GM18505 (cell line): Measurements from ENCODE around the gene POLH.
"Not testable (repeated sequence)": the region's sequence is repeated elsewhere in the genome, so short reads cannot be mapped to it uniquely, and the experiment has no call there.

Source experiments
- ATAC-seq: cut with Tn5 transposase; IDR thresholded peaks from one replicate; pipeline ENCODE4 v1.9.1; 2021; ENCODE audit not compliant: unreplicated experiment
- POLR2A ChIP-seq: IDR thresholded peaks from 4 replicates; pipeline ENCODE4 v1.6.1; 2011; ENCODE audit warnings: borderline replicate concordance; ENCODE audit not compliant: insufficient read depth, insufficient read length; ENCODE audit errors: extremely low read depth

Gene POLH

DNA sequence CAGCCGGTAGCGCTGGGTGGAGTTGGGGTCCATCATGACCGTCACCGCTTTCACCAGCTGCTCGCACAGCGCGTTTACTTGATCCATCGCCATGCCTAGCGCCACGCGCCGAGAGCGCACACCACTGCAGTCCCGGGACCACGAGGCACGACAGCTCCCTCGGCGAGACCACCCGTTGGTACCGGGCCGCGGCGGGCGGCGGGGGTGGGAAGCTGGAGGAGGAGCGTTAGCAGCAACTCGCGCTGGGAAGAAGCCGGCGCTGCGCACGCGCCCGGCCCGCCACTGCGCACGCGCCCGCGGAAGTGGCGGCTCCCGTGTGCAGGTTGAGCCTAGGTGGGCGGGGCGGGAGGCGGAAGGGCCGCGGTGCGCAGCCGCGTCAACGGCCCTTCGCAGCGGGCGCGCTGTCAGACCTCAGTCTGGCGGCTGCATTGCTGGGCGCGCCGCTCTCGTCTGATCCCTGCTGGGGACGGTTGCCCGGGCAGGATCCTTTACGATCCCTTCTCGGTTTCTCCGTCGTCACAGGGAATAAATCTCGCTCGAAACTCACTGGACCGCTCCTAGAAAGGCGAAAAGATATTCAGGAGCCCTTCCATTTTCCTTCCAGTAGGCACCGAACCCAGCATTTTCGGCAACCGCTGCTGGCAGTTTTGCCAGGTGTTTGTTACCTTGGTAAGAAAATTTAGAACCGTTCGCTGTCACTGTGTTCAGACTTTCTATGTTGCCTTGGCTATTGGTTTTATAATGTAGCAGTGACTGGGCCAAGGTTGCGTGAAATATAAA, at the start of gene POLH, which contains the start of gene XPO5:
TSS of gene POLH (plus strand) at position 414 of the 780 bp plus-strand sequence. CDS start 6,135 bp downstream, outside the sequence.
TSS of gene XPO5 (minus strand) at position 267 of the 780 bp plus-strand sequence. CDS start at position 93, 174 bp downstream.
- peak; percentile 88 for ATAC-seq
- peak; percentile 99 for TF ChIP-seq POLR2A

DNA sequence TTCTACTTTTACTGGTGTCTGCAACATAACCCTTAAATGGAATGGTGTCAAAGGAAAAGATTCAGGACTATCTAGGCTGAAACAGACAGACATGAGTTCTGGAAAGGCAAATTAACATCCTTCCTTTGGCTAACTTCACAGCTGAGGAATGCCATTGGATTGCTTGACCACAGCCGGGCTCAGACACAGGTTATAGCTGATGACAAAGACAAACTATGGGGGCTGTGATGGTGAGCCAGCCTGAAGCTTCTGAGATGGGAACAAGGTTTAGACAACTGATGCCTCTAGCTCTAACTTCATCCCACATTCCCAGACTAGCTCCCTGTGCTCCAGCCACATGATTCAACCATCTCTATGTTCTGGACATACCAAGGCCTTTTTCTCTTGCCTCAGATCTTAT, 43.8 kb upstream of the POLH start:
- no peak for TF ChIP-seq POLR2A
- no peak for ATAC-seq

DNA sequence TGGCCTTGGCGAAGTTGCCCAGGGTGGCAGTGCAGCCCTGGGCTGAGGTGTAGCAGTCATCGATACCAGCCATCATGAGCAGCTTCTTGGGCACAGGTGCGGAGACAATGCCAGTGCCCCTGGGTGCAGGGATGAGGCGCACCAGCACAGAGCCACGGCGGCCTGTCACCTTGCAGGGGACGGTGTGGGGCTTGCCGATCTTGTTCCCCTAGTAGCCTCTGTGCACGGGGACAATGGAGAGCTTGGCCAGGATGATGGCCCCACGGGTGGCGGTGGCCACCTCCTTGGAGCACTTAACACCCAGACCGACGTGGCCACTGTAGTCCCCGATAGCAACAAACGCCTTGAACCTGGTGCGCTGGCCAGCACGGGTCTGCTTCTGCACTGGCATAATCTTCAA, 37.0 kb upstream of the POLH start:
- not testable (repeated sequence) for ATAC-seq

DNA sequence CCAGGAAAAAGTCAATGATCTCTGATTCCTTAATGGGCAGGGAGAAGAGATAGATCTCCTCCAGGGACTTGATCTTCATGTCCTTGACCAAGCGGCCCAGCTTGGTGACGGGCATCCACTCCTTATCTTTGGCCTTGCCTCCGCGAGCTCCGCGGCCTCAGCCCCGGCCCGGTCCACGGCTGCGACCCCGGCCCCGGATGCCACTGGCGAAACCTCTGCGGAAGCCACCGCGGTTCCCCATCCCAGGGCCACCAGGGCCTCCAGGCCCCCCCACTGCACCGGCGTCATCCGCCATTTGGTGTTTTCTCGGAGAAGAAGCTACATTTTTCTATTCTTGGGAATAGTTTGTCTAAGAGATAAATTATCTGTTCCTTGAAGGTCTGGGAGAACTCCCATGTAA, 36.6 kb upstream of the POLH start:
- ATAC-seq, result not testable (repeated sequence)

DNA sequence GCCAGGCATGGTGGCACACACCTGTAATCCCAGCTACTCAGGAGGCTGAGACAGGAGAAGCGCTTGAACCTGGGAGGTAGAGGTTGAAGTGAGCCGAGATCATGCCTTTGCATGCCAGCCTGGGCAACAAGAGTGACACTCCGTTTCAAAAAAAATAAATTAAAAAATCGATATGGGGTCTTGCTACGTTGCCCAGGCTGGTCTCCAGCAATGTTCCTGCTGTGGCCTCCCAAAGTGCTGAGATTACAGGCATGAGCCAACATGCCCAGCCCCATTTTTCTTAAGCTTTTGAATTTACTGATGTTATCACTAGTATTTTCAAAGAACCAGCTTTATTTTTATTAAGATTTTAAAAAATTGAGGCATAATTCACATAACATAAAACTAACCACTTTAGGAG, 35.5 kb upstream of the POLH start:
- no peak for TF ChIP-seq POLR2A
- no peak for ATAC-seq

DNA sequence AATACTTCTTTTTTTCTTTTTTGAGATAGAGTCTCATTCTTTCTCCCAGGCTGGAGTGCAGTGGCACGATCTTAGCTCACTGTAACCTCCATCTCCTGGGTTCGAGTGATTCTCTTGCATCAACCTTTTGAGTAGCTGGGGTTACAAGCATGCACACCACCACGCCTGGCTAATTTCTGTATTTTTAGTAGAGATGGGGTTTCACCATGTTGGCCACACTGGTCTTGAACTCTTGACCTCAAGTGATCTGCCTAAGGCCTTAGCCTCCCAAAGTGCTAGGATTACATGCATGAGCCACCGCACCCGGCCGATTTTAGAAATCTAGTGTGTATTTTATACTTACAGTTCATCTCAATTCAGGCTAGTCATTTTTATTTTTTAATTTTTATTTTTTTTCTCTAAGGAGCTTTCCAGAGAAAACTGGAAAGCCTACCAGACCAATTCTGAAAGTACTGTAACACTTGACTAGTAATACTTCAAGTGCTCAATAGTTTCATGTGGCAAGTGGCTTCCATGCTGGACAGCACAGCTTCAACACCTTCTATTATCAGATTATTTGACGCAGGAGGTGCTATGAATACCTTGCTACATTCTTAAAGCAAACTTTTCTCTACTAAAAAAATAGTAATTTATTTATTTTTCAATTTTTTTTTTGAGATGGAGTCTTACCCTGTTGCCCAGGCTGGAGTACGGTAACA, 34.1 kb upstream of the POLH start:
- no peak for ATAC-seq
- no peak for TF ChIP-seq POLR2A

DNA sequence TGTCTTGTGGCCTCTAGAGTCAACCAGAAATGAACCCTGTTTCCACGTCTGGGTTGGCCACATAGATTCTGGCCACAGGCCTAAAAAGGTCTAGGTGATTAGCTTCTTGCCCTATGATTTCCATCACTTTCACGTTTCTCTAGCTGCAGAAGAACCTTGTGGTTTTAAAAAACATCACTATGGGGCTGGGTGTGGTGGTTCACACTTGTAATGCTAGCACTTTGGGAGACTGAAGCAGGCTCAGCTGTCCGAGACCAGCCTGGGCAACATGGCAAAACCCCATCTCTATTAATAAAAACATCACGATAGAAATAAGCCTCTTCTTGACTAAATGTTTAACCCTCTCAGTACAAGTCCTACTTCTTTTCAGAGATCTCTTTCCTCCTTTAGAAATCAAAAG, 31.5 kb upstream of the POLH start:
- no peak for ATAC-seq
- TF ChIP-seq POLR2A, result no peak

DNA sequence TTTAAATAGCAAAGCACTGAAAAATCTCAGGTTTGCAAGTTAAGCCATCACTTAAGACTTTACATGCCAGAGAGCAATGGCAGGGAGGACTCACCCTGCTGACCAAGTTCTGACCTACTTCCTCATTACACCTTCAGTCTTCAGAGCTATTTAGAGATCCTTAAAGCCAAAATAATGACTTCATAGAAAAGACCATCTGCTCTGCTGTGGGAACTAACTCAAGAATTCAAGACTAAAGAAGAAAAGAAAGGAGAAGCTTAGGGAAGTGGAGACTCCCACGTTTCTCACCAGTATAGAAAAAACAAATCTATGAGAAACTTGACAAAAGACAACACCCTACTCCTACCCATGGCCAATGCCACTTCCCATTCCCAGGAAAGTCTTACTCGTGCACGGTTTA, 28.8 kb upstream of the POLH start:
- ATAC-seq, result no peak

DNA sequence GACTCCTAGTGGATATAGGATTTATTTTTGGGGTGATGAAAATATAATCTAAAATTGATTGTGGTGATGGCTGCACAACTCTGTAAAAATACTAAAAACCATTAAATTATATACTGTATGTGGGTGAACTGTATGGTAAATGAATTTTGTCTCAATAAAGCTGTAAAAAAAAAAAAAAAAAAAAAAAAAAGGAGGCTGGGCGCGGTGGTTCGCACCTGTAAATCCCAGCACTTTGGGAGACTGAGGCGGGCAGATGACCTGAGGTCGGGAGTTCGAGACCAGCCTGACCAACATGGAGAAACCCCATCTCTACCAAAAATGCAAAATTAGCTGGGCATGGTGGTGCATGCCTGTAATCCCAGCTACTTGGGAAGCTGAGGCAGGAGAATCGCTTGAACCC, 18.4 kb upstream of the POLH start:
- ATAC-seq, result not testable (repeated sequence)

More for the DNA sequence above, 28.8 kb upstream of the POLH start:
- TF ChIP-seq POLR2A, result no peak

DNA sequence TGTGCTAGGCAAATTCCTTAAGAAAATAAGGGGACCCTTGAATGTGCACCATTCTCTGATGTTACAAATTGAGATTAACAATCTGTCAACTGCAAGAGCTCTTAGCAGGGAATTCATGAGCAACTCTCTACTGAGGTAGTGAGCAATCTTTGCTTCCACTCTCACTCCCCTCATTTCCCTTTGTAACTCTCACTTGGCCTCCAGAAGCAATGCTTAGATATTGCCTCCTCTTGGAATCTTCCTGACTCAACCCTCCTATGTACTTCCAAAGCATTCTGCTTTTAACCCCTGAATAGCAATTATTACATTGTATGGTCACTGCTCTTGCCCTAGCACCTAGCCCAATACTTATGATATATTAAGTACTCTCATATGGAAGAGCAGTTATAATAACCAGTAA, 16.7 kb upstream of the POLH start:
- ATAC-seq, result no peak
- no peak for TF ChIP-seq POLR2A

DNA sequence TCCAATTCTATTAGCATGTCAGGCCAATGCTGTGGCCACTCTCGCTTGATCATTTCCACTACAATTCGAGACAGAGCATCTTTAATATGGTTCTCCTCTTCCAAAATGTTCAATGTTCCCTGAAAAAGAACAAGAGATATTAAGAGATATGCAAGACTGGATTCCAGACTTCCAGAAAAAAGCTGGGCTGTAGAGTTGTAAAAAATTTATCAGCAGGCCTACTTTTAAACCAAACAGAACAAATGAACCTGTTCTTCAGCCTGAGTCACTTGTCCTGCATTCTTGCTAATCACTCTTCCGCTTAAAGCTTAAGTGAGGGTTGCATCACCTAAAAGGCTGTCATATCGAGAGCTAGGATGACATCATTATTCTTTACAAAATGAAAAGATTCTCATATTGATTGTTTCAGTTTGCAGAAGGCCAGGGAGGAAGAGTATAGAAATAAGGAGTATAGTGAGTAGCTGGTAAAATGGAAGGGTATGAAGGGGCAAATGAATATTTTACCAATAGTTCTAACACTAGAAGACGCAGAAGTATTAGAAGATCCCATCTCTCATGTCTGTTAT, 5.0 kb upstream of the POLH start:
- ATAC-seq, result no peak

DNA sequence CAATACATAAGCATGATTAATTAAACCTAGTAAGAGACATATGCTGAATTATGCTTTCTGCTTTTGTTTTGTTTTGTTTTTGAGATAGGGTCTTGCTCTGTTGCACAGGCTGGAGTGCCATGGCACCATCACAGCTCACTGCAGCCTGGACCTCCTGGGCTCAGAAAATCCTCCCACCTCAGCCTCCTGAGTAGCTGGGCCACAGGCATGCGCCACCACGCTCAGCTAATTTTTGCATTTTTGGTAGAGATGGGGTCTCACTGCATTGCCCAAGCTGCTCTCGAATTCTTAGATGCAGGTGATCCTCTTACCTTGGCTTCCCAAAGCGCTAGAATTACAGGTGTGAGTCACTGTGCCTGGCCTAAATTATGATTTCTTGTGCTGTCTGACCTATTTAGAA, 4.0 kb upstream of the POLH start:
- TF ChIP-seq POLR2A, result no peak
- ATAC-seq, result no peak

More for the DNA sequence above, 5.0 kb upstream of the POLH start:
- TF ChIP-seq POLR2A, result no peak

DNA sequence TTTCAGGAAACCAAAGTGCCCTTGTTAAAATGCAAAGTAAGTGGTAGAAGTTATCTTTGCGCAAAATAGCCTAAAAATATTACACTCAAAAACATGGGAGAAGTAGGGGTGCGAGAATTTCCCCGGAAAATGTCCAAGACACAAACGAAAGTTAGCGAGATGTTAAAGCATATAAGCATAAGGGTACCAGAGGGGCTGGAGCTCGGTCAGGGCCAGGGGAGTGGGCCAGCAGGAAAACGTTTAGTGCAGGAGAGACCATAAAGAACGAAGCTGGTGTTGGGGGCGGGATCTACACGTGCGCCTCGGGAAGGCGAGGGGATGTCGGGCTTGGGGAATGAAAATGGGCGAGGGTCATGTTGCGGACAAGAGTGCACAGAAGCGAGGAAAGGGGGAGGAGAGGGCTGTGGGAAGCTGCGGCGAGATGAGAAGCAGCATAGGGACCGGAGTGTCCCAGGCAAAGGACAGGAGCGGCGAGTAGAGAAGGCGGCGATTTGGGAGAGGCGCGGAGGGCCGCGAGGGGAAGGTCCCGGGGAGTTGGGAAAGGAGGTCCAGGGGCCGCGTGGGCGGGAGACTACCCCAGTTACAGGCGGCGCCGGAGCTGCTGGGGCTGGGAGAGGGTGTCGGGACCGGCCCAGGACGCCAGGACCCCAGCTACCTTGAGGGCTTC, 747 bp upstream of the POLH start:
- no peak for TF ChIP-seq POLR2A
- peak; percentile 33 for ATAC-seq

DNA sequence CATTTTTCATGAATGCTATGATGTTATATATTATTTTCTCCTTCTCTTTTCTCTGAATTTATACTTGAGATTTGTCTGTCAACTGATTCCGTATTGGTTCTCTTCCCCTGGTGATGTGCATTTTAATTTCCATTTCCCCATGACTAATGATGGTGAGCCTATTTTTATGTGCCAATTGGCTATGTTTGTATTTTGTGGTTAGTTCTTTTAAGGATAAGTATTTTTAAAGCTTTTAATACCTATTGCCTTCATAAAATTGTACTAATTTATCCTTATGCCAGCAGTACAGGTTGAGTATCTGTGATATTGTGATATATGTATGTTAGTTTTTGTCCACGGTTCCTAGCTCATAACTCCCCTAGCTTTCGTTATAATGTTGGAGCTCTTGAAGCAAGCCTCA, 2.8 kb downstream of the POLH start:
- TF ChIP-seq POLR2A, result no peak
- no peak for ATAC-seq
